ENCODE measurements around the gene PCDHA10. TPM values are rescaled to one million over a fixed set of nuclear protein-coding genes. Genes with fewer than 3 reads are reported as not detected.
A peak's percentile ranks its signal among the peaks of the same experiment; 100 is the strongest.
"Not testable (repeated sequence)": the region's sequence is repeated elsewhere in the genome, so short reads cannot be mapped to it uniquely, and the experiment has no call there.

Gene PCDHA10
- total and polyA plus RNA-seq, 8 donors, result 0.14 to 1.7 (median 0.44) TPM

- H3K4me1 ChIP-seq, result no peaks in the 10 kb centered on the region
- intact Hi-C loops (cut with DNase I), result no loop called here
- DNase-seq (no peak), ATAC-seq (no peak)
- H3K27me3 ChIP-seq, result peaks cover 4 to 52% of the 10 kb centered on the region in 2 donors
- peaks cover 0 to 20% of the 10 kb centered on the region in 2 donors for H3K9me3 ChIP-seq
- TF ChIP-seq, protein P1, sequence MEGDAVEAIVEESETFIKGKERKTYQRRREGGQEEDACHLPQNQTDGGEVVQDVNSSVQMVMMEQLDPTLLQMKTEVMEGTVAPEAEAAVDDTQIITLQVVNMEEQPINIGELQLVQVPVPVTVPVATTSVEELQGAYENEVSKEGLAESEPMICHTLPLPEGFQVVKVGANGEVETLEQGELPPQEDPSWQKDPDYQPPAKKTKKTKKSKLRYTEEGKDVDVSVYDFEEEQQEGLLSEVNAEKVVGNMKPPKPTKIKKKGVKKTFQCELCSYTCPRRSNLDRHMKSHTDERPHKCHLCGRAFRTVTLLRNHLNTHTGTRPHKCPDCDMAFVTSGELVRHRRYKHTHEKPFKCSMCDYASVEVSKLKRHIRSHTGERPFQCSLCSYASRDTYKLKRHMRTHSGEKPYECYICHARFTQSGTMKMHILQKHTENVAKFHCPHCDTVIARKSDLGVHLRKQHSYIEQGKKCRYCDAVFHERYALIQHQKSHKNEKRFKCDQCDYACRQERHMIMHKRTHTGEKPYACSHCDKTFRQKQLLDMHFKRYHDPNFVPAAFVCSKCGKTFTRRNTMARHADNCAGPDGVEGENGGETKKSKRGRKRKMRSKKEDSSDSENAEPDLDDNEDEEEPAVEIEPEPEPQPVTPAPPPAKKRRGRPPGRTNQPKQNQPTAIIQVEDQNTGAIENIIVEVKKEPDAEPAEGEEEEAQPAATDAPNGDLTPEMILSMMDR (IDR thresholded peaks at IDR 0.05), result peak; percentile 13 to 14
- H3K27ac ChIP-seq, result no peak within 1 kb of the TSS
- no peaks in the 10 kb centered on the region for H3K36me3 ChIP-seq
- H3K4me3 ChIP-seq, result no peak within 1 kb of the TSS
These were observed 14.4 kb upstream of the PCDHA10 start, which contains the start of gene PCDHA8 for GRCh38 chr5:140840978-140841962. TSS of gene PCDHA8 (plus strand) at chr5:140841187. CDS start at chr5:140841322, 135 bp downstream.

- ATAC-seq (no peak), DNase-seq (peak in 1 of 4 donors; percentile 41)
- intact Hi-C loops (cut with DNase I), result no loop called here
- Histone ChIP-seq H3K36me3 (no peaks in the 10 kb centered on the region), H3K27ac (no peak overlapping the region), H3K27me3 (peaks cover 4 to 39% of the 10 kb centered on the region in 2 donors), H3K4me3 (no peak overlapping the region), H3K4me1 (no peaks in the 10 kb centered on the region), H3K9me3 (peaks cover 0 to 17% of the 10 kb centered on the region in 2 donors)
- TF ChIP-seq, protein P1 (IDR thresholded peaks at IDR 0.05), result no peak
These were observed 12.6 kb upstream of the PCDHA10 start for GRCh38 chr5:140842798-140843733.

- ATAC-seq, result not testable (repeated sequence)
These were observed 7.3 kb upstream of the PCDHA10 start, which contains the start of gene PCDHA9 for GRCh38 chr5:140848139-140849102. TSS of gene PCDHA9 (plus strand) at chr5:140848382. CDS start at chr5:140848496, 114 bp downstream.

GRCh38 chr5:140849831-140850634 lies 5.7 kb upstream of the PCDHA10 start:
- peaks cover 0 to 25% of the 10 kb centered on the region in 2 donors for H3K27me3 ChIP-seq
- H3K4me3 ChIP-seq; H3K4me1 ChIP-seq; ATAC-seq; H3K27ac ChIP-seq; H3K36me3 ChIP-seq; intact Hi-C loops (cut with DNase I): not testable (repeated sequence)
- peak in 1 of 4 donors; percentile 46 for DNase-seq
- H3K9me3 ChIP-seq, result peaks cover 0 to 11% of the 10 kb centered on the region in 2 donors

More at GRCh38 chr5:140848139-140849102, 7.3 kb upstream of the PCDHA10 start, which contains the start of gene PCDHA9:
- DNase-seq; H3K4me1 ChIP-seq; H3K27ac ChIP-seq; intact Hi-C loops (cut with DNase I); H3K4me3 ChIP-seq; H3K36me3 ChIP-seq: not testable (repeated sequence)
- H3K9me3 ChIP-seq, result peaks cover 0 to 12% of the 10 kb centered on the region in 2 donors
- H3K27me3 ChIP-seq, result peaks cover 0 to 26% of the 10 kb centered on the region in 2 donors
